ENCODE data around the gene ADARB1.

GRCh38 chr21:45114475-45114874 is 40.1 kb downstream of the ADARB1 start:
- TF ChIP-seq CTCF (IDR thresholded peaks at IDR 0.05; ENCODE audit: low read length): no peak
- TF ChIP-seq EZH2 (IDR thresholded peaks at IDR 0.05; ENCODE audit: borderline replicate concordance, low read length): no peak

All from OCI-LY1 (cell line).